Measurements from ENCODE around the gene TBC1D17.

- TF ChIP-seq CTCF (IDR thresholded peaks at IDR 0.05; ENCODE audit: insufficient read depth, low read length, poor library complexity, severe bottlenecking) = no peak
- TF ChIP-seq EZH2phosphoT487 (conservative IDR thresholded peaks at IDR 0.05; ENCODE audit: low read length) = no peak
Observed at GRCh38 chr19:49855676-49856573, 21.6 kb upstream of the TBC1D17 start.

All from SU-DHL-6 (cell line).